ENCODE data around the gene VAV3. TPM values are rescaled to one million over a fixed set of nuclear protein-coding genes. Genes with fewer than 3 reads are reported as not detected.
A peak's percentile ranks its signal among the peaks of the same experiment; 100 is the strongest.
"Not testable (repeated sequence)": the region's sequence is repeated elsewhere in the genome, so short reads cannot be mapped to it uniquely, and the experiment has no call there.

The VAV3 gene
- total RNA-seq, 1 donor from 2014 or later: 50.7 TPM

DNA sequence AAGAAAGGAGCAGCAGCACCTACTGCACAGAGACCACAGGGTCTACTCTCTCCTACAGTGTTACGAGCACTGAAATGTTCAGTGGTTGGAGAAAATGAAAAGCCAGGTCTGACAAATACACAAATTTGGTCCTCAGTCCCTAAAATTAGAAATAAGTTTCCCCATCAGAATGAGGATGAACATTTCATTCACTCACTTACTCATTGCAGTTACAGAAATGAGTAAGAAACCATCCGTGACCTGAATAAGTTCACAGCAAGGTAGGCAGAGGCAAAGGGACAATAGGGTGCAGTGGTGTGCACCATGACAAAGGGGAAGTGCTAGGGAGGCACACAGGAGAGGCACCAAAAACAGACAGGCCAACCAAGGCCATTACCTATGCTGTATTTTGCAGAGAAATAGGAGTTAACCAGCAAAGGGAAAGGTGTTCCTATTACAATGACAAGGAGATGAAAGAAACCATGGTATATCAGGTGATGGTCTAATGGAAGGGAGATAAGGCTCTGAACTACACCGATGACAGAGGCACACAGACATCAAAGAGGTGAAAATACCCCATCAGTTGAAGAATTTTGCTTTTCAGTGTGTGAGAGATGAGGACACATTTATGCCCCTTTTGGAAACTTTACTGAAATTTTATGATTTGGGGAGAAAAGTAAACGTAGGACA, 29.4 kb downstream of the VAV3 start:
- peak; percentile 77 for ATAC-seq

DNA sequence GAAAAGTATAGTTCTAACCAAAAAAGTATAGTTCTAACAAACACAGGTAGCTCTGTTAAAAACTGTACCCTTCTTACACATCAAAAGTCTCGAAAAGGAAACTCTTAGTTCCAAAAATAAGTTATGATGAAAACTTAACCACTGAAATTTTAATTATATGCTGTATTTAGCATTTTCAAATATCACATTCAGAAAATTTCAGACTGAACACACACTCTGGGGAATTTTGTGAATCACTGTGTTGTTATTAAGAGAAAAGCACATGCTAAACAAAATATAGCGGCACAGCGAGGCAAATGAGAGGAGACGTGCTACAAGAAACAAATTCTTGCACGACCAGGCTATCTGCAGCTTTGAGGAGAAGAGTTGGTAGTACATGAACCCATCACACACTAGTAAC, 30.4 kb downstream of the VAV3 start:
- ATAC-seq: no peak

- ATAC-seq: no peak
Measured at GRCh38 chr1:107933736-107934135, 31.2 kb downstream of the VAV3 start.

DNA sequence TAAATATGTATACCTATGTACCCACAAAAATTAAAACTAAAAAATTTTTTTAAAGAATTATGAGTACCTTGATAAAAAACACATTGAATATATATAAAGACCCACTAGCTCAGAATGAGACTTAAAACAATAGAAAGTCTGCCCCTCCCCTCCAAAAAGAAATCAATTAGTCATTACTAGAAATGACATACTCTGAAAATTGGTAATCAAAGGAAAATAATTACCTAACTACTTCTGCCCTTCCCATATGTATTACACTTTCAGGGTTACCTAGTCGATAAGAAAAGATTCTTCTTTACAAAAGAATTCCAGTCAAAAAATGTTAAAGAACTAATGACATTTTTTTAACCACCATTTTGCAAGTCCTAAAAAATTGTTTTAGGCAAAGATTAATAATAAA, 34.7 kb downstream of the VAV3 start:
- ATAC-seq: no peak

DNA sequence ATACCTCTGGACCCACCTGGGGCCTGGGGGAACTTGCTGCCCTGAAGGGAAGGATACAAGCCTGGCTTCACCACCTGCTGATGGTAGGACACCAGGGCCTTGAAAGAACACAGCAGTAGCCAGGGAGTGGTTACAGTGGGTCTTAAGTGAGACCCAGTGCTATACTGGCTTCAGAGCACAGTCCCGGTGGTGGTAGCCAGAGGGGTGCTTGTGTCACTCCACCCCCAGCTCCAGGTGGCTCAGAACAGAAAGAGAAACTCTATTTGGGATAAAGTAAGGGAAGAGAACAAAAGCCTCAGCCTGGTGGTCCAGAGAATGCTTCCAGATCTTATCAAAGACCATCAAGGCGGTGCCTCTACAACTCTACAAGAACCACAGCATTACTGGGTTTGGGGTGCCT, 37.2 kb downstream of the VAV3 start:
- no peak for ATAC-seq

GRCh38 chr1:107926436-107927080, 38.4 kb downstream of the VAV3 start:
- no peak for ATAC-seq

- no peak for ATAC-seq
Measured at GRCh38 chr1:107925565-107925964, 39.4 kb downstream of the VAV3 start.

DNA sequence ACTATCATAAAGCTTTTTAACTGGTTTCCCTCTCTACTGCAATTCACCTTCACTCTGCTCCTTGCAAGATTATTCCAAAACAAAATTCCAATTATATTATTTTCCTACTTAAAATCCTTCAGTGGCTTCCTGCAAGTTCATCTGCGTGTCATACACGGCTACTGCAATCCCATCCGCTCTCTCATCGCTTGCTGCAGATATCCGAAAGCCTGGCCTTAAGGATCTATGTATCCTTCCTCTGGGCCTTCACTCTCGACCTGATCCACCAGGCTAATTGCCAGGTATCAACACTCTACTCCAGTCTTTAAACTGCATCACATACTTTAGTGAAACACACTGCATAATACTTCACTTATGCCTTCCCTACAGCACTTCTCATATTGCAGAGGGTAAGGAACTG, 44.0 kb downstream of the VAV3 start:
- ATAC-seq: no peak

- no peak for ATAC-seq
Measured at GRCh38 chr1:107920561-107920960, 44.4 kb downstream of the VAV3 start.

DNA sequence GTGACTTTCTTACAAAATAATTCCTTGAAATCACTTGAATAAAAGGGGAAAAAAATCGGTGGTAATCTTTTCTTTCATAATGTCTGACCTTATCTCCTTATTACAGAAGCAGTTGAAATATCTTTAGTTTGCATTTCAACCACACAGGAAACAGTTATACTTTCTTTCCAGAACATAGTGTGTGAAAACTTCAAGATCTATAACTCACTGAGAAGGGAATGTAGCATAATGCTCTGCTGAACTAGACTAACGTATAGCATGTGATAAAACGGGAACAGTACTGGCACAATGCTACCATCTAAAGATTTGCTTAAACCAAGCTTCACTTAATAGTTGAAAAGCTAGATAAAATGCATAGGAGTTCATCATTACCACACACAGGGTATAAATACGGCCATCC, 45.0 kb downstream of the VAV3 start:
- ATAC-seq: no peak

- ATAC-seq: no peak
Measured at GRCh38 chr1:107914119-107914765, 50.7 kb downstream of the VAV3 start.

- ATAC-seq: no peak
Measured at GRCh38 chr1:107912656-107913055, 52.3 kb downstream of the VAV3 start.

- no peak for ATAC-seq
Measured at GRCh38 chr1:107900090-107900945, 64.7 kb downstream of the VAV3 start.

DNA sequence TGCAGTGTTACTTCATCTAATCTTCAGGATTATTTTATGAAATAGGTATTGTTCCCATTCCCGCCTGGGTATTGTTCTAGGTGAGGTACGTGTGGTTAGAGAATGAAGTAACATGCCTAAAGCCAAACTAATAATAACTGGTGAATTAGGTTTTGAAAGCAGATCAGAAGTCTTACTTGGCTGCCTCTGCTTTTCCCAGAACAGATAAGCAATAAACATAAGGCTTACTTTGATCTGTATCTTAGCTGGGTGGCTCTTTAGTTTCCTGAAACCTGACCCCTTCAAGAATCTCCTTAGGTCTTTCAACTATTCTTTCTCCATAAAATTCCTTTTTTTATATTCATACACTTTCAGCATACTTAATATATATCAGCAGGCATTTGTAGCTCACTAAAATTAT, 65.3 kb downstream of the VAV3 start:
- peak; percentile 84 for ATAC-seq

DNA sequence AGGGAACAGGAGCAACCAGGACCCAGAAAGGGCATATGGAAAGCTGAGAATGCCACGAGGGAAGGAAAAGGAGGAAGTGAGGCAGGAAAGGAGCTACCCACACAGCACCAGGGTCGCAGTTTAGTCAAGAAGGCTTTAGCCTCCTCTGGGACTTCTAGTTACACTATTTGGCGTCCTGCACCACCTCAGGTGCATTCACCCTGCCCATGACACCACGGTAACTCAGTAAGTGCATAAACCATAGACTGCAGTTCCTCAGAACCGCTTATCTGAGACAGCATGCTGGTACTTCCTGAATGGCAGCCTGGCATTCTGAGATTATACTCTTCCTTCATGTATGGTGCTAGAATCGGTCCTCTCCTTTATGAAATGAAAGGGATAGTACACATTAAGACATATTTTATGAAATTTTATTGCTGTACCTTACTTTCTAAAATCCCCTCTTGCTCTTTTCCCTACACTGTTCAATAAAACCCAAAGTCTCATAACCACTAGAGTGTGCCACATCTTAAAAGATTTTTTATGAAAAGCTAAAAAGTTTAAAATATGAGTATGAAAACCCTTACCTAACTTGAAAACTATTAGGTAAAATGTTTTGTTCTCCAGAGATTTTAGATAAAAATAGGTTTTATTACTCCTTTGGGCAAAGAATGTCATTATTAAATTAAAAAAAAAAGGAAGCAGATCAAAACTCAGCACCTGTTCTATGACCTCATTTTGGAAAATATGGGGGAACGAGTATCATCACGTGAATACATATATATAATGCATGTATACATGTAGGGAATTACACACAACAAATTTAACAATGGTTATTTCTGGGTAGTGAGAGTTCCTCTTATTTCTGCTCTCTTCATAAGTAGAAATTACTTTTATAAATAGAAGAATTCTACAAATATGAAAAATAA, 67.3 kb downstream of the VAV3 start:
- peak; percentile 25 for ATAC-seq

- no peak for ATAC-seq
Measured at GRCh38 chr1:107896936-107897335, 68.0 kb downstream of the VAV3 start.

GRCh38 chr1:107896401-107896800, 68.6 kb downstream of the VAV3 start:
- no peak for ATAC-seq

GRCh38 chr1:107895403-107896191, 69.4 kb downstream of the VAV3 start:
- ATAC-seq: no peak

GRCh38 chr1:107894605-107895004, 70.4 kb downstream of the VAV3 start:
- no peak for ATAC-seq

DNA sequence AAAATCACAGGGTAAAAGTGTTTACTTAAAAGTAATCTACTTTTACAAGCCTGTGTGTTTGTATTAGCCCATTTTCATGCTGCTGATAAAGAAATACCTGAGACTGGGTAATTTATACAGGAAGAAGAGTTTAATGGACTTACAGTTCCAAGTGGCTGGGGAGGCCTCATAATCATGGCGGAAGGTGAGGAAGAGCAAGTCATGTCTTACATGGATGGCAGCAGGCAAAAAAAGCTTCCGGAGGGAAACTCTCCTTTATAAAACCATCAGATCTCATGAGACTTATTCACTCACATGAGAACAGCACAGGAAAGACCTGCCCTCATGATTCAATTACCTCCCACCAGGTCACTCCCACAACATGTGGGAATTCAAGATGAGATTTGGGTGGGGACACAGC, 71.6 kb downstream of the VAV3 start:
- ATAC-seq: not testable (repeated sequence)

- no peak for ATAC-seq
Measured at GRCh38 chr1:107889524-107889923, 75.5 kb downstream of the VAV3 start.

Data from esophagus mucosa (tissue), 1 donor.